ENCODE results near the gene MIA2. TPM values are rescaled to one million over a fixed set of nuclear protein-coding genes. Genes with fewer than 3 reads are reported as not detected.

The MIA2 gene
- polyA plus RNA-seq, 1 of the 3 experiments (the other 2 are of a cell fraction): 2.6 TPM

GRCh38 chr14:39432619-39433451 is 199.1 kb downstream of the MIA2 start (continued):
- TF ChIP-seq MXI1 (IDR thresholded peaks at IDR 0.05; ENCODE audit: low read depth, low read length): peak; percentile 70

GRCh38 chr14:39433452-39433813 is 199.7 kb downstream of the MIA2 start:
- peak overlapping the region; percentile 67 to 82; a peak in 3 of 4 replicates for H3K27ac ChIP-seq (ENCODE audit: low read depth in 2 of 2, low read length in 1 of 2)
- H3K9me3 ChIP-seq: no peaks in the 10 kb centered on the region
- WGBS (ENCODE audit: low lambda C conversion rate): 7% methylated on average over 6 of the region's 8 CpGs
- DNase-seq: no peak
- TF ChIP-seq, protein P1, sequence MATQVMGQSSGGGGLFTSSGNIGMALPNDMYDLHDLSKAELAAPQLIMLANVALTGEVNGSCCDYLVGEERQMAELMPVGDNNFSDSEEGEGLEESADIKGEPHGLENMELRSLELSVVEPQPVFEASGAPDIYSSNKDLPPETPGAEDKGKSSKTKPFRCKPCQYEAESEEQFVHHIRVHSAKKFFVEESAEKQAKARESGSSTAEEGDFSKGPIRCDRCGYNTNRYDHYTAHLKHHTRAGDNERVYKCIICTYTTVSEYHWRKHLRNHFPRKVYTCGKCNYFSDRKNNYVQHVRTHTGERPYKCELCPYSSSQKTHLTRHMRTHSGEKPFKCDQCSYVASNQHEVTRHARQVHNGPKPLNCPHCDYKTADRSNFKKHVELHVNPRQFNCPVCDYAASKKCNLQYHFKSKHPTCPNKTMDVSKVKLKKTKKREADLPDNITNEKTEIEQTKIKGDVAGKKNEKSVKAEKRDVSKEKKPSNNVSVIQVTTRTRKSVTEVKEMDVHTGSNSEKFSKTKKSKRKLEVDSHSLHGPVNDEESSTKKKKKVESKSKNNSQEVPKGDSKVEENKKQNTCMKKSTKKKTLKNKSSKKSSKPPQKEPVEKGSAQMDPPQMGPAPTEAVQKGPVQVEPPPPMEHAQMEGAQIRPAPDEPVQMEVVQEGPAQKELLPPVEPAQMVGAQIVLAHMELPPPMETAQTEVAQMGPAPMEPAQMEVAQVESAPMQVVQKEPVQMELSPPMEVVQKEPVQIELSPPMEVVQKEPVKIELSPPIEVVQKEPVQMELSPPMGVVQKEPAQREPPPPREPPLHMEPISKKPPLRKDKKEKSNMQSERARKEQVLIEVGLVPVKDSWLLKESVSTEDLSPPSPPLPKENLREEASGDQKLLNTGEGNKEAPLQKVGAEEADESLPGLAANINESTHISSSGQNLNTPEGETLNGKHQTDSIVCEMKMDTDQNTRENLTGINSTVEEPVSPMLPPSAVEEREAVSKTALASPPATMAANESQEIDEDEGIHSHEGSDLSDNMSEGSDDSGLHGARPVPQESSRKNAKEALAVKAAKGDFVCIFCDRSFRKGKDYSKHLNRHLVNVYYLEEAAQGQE (IDR thresholded peaks at IDR 0.05; ENCODE audit: low read depth, low read length): no peak
- TF ChIP-seq, protein P2, sequence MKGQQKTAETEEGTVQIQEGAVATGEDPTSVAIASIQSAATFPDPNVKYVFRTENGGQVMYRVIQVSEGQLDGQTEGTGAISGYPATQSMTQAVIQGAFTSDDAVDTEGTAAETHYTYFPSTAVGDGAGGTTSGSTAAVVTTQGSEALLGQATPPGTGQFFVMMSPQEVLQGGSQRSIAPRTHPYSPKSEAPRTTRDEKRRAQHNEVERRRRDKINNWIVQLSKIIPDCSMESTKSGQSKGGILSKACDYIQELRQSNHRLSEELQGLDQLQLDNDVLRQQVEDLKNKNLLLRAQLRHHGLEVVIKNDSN (IDR thresholded peaks at IDR 0.05; ENCODE audit: borderline replicate concordance, low read depth): no peak
- TF ChIP-seq NRF1 (IDR thresholded peaks at IDR 0.05; ENCODE audit: low read depth, low read length): no peak
- TF ChIP-seq MXI1 (IDR thresholded peaks at IDR 0.05; ENCODE audit: low read depth, low read length): no peak
- no peak for TF ChIP-seq JUND (IDR thresholded peaks at IDR 0.05)
- TF ChIP-seq SMC3 (IDR thresholded peaks at IDR 0.05; ENCODE audit: low read depth, low read length): no peak
- TF ChIP-seq FOXJ3 (CRISPR knock-in tag; IDR thresholded peaks at IDR 0.05): no peak
- TF ChIP-seq, protein P3, sequence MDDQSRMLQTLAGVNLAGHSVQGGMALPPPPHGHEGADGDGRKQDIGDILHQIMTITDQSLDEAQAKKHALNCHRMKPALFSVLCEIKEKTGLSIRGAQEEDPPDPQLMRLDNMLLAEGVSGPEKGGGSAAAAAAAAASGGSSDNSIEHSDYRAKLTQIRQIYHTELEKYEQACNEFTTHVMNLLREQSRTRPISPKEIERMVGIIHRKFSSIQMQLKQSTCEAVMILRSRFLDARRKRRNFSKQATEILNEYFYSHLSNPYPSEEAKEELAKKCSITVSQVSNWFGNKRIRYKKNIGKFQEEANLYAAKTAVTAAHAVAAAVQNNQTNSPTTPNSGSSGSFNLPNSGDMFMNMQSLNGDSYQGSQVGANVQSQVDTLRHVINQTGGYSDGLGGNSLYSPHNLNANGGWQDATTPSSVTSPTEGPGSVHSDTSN (IDR thresholded peaks at IDR 0.05): no peak
- no peak for TF ChIP-seq EZH2phosphoT487 (IDR thresholded peaks at IDR 0.05; ENCODE audit: borderline replicate concordance, low read depth)
- H3K4me1 ChIP-seq (ENCODE audit: control insufficient read depth in 1 of 2, insufficient read depth in 2 of 2, low read depth in 1 of 2, low read length in 1 of 2): peaks cover 0 to 7% of the 10 kb centered on the region in 2 experiments; a peak in 2 of 4 replicates
- H3K9me2 ChIP-seq: no peaks in the 10 kb centered on the region
- H4K20me1 ChIP-seq (ENCODE audit: insufficient read depth): no peaks in the 10 kb centered on the region; the same call in 1 of the 2 replicates
- peak overlapping the region; percentile 62; the same call in 1 of the 2 replicates for H3K9ac ChIP-seq
- H2AFZ ChIP-seq (ENCODE audit: low read depth): peak overlapping the region; percentile 94
- ChIA-PET CTCF (no interaction called here), POLR2A (no interaction called here)
- H3F3A ChIP-seq (replicated peaks; ENCODE audit: insufficient read depth): no peaks in the 10 kb centered on the region
- H3K27me3 ChIP-seq (ENCODE audit: insufficient read depth): no peaks in the 10 kb centered on the region
- H3K4me2 ChIP-seq: peak overlapping the region; percentile 74
- peaks cover 29% of the 10 kb centered on the region for H3K79me2 ChIP-seq (ENCODE audit: insufficient read depth)
- peak overlapping the region; percentile 54 to 69 for H3K4me3 ChIP-seq (ENCODE audit: low read depth in 2 of 2, low read length in 1 of 2)
- H3K36me3 ChIP-seq (replicated peaks in 1 of 2; ENCODE audit: control insufficient read depth in 1 of 2, insufficient read depth in 2 of 2, low read length in 1 of 2): no peaks in the 10 kb centered on the region
